Body of pancreas (tissue), 4 donors: ENCODE data around the gene NKIRAS1. TPM values are rescaled to one million over a fixed set of nuclear protein-coding genes. Genes with fewer than 3 reads are reported as not detected.

Source experiments
- ATAC-seq: fragments of 150-250 bp; one replicate; pipeline ENCODE4 v1.9.1; 2016
- DNase-seq, 4 donors: peaks; one replicate each; pipeline ENCODE4 v3.0.0-alpha.2; 2019
- H3K27ac ChIP-seq, 4 donors: fragments of 200-600 bp; sonication (generic); 1 replicate in 3 of 4; 2 replicates in 1 of 4; pipeline versions ENCODE4 v1.5.1 to v1.6.1; 2016 to 2019; ENCODE audit warnings: mild to moderate bottlenecking in 1 of 4, mixed read lengths in 1 of 4, moderate library complexity in 1 of 4
- H3K27me3 ChIP-seq, 2 donors: fragments of 200-600 bp; sonication (generic); one replicate each; pipeline ENCODE4 v1.6.0; 2016; ENCODE audit warnings: mild to moderate bottlenecking in 1 of 2
- H3K36me3 ChIP-seq, 2 donors: fragments of 200-600 bp; sonication (generic); replicated peaks in 1 of 2; 2 replicates each; pipeline ENCODE4 v1.5.1; 2016; ENCODE audit warnings: low read depth in 2 of 2; ENCODE audit not compliant: insufficient read depth in 1 of 2
- H3K4me1 ChIP-seq: fragments of 200-600 bp; sonication (generic); one replicate; pipeline ENCODE4 v1.6.0; 2016
- H3K4me3 ChIP-seq, 2 donors: fragments of 200-600 bp; sonication (generic); 1 replicate in 1 of 2; 2 replicates in 1 of 2; pipeline ENCODE4 v1.5.1; 2016 to 2019
- H3K9me3 ChIP-seq, 3 donors: fragments of 200-600 bp; sonication (generic); 1 replicate in 2 of 3; 2 replicates in 1 of 3; pipeline ENCODE4 v1.5.1; 2016
- CTCF ChIP-seq, 7 experiments: fragments of 450-650 bp in 4 of 7; fragments of 200-600 bp in 3 of 7; sonication (generic) in 3 of 7; IDR thresholded peaks; one replicate each; pipeline ENCODE4 v1.5.1; 2016 to 2019; ENCODE audit warnings: antibody characterized with exemption in 7 of 7
- POLR2A ChIP-seq, 3 donors: fragments of 450-650 bp; IDR thresholded peaks; one replicate each; pipeline ENCODE4 v1.6.1; 2016; ENCODE audit warnings: antibody characterized with exemption in 3 of 3, mild to moderate bottlenecking in 2 of 3
- WGBS, 2 donors: methylation state at CpG; one replicate each; pipeline ENCODE4 v1.1.5; 2017; 5-methylcytosine and 5-hydroxymethylcytosine counted together
- intact Hi-C: fragments of 100-400 bp; cut with DNase I; formaldehyde crosslinking; loops from one replicate; pipeline ENCODE4 v1.15.1; 2023
- total RNA-seq, 2 donors: library from RNA; depleted of rRNA; stranded (reverse); fragments of >200 nt; gene quantifications; one replicate each; pipeline ENCODE4 v1.1.0, GENCODE V29; 2016

The NKIRAS1 gene
- total RNA-seq, 2 donors from 2014 or later: 2.0 to 7.8 TPM

GRCh38 chr3:23869977-23870662 lies 46.7 kb downstream of the NKIRAS1 start:
- Histone ChIP-seq H3K27ac (no peak overlapping the region), H3K4me1 (peaks cover 26% of the 10 kb centered on the region), H3K27me3 (no peaks in the 10 kb centered on the region), H3K36me3 (no peaks in the 10 kb centered on the region), H3K4me3 (no peak overlapping the region), H3K9me3 (no peaks in the 10 kb centered on the region)
- ATAC-seq: no peak
- WGBS, 2 donors: 96 to 100% methylated on average over 4 of the region's 4 CpGs
- no peak for DNase-seq
- TF ChIP-seq CTCF (IDR thresholded peaks at IDR 0.05): no peak
- no peak for TF ChIP-seq POLR2A (IDR thresholded peaks at IDR 0.05)
- intact Hi-C loops: no loop called here

- H3K36me3 ChIP-seq: no peaks in the 10 kb centered on the region
- WGBS, 2 donors: 91 to 97% methylated on average over 1 of the region's 1 CpG
- ATAC-seq: no peak
Measured at GRCh38 chr3:23867838-23868237, 49.0 kb downstream of the NKIRAS1 start.

GRCh38 chr3:23867400-23867799 lies 49.4 kb downstream of the NKIRAS1 start:
- H3K9me3 ChIP-seq: no peaks in the 10 kb centered on the region
- H3K4me3 ChIP-seq: no peak overlapping the region
- WGBS, 2 donors: 65 to 83% methylated on average over 1 of the region's 1 CpG
- TF ChIP-seq CTCF (IDR thresholded peaks at IDR 0.05): no peak
- H3K27me3 ChIP-seq: no peaks in the 10 kb centered on the region
- H3K27ac ChIP-seq: no peak overlapping the region
- DNase-seq (no peak), ATAC-seq (no peak)
- intact Hi-C loops: no loop called here
- no peaks in the 10 kb centered on the region for H3K36me3 ChIP-seq
- peaks cover 29% of the 10 kb centered on the region for H3K4me1 ChIP-seq

More at GRCh38 chr3:23867838-23868237, 49.0 kb downstream of the NKIRAS1 start:
- intact Hi-C loops: no loop called here
- Histone ChIP-seq H3K27me3 (no peaks in the 10 kb centered on the region), H3K4me3 (no peak overlapping the region), H3K27ac (no peak overlapping the region), H3K9me3 (no peaks in the 10 kb centered on the region), H3K4me1 (peaks cover 29% of the 10 kb centered on the region)
- no peak for DNase-seq
- TF ChIP-seq POLR2A (IDR thresholded peaks at IDR 0.05) (no peak), CTCF (IDR thresholded peaks at IDR 0.05) (no peak)

- DNase-seq (peak in 1 of 4 donors; percentile 13), ATAC-seq (peak; percentile 35)
- Histone ChIP-seq H3K9me3 (no peaks in the 10 kb centered on the region), H3K4me3 (no peak overlapping the region), H3K4me1 (peaks cover 29% of the 10 kb centered on the region), H3K27ac (peak overlapping the region in 2 of 4 donors; percentile 1 to 10), H3K36me3 (no peaks in the 10 kb centered on the region), H3K27me3 (no peaks in the 10 kb centered on the region)
- 65 to 67% methylated on average over 6 of the region's 6 CpGs for WGBS, 2 donors
- intact Hi-C loops: no loop called here
- TF ChIP-seq CTCF (IDR thresholded peaks at IDR 0.05) (no peak), POLR2A (IDR thresholded peaks at IDR 0.05) (no peak)
Measured at GRCh38 chr3:23865595-23866396, 51.0 kb downstream of the NKIRAS1 start.
